Left hindlimb (tissue), 1 donor: ENCODE data around the gene EEF1E1.
"Not testable (repeated sequence)": the region's sequence is repeated elsewhere in the genome, so short reads cannot be mapped to it uniquely, and the experiment has no call there.

Experiments
- DNase-seq: peaks from one replicate; pipeline ENCODE4 v3.0.0-alpha.2; 2018

The EEF1E1 gene

GRCh38 chr6:8061736-8062135, 40.6 kb downstream of the EEF1E1 start:
- DNase-seq = no peak

DNA sequence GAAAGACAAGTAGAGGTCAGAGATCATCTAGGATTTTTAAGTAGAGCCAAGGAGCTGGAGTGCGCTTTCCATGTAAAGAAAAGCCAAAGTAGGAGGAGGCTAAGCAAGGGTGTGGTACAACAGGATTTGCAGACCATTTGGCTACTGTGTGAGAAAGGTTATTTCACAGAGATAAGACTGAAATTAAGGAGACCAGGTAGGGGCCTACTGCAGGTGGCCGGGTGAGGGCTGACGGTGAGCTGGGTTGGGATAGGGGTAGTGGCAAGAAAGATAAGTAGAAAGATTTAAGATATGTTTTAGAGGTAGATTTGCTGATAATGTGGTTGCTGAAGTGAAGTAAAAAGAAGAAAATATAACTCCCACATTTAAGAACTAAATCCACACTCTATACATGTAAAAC, 42.0 kb downstream of the EEF1E1 start:
- DNase-seq = no peak

GRCh38 chr6:8059129-8059528, 43.2 kb downstream of the EEF1E1 start:
- no peak for DNase-seq

- DNase-seq = no peak
Observed at GRCh38 chr6:8057793-8058192, 44.6 kb downstream of the EEF1E1 start.

- no peak for DNase-seq
Observed at GRCh38 chr6:8057263-8057662, 45.1 kb downstream of the EEF1E1 start.

- DNase-seq = no peak
Observed at GRCh38 chr6:8054276-8054675, 48.1 kb downstream of the EEF1E1 start.

DNA sequence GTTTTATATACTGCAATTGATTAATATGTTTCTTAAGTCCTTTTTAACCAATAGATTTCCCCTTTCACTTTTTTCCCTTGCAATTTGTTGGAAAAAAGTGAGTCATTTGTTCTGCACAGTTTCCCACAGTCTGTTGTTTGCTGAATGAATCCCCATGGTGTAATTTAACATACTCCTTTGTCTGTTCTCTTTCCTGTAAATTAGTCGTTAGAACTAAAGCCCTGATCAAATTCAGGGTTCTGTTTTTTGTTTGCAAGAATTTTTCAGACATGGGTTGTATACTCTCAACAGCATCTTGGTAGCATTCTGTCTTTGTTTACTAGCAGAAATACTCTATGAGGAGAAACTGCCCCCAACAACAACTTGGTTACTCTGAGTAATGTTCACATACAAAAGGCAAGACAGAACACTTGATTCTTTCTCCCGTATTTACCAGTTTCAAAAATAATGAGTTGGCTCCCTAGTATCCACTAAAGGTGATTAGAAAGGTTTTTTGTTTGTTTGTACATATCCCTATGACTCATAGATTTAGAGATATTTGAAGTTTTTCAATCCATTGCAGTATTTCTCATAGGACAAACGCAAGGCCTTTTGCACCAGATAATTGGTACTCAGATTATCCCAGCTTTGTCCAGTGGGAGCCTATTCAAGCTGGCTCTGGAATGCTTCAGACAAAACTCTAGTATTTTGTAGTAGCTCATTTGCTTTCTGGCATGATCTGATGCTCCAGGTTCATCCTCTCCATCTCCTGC, 54.6 kb downstream of the EEF1E1 start:
- no peak for DNase-seq

- DNase-seq = not testable (repeated sequence)
Observed at GRCh38 chr6:8045769-8046168, 56.6 kb downstream of the EEF1E1 start.

DNA sequence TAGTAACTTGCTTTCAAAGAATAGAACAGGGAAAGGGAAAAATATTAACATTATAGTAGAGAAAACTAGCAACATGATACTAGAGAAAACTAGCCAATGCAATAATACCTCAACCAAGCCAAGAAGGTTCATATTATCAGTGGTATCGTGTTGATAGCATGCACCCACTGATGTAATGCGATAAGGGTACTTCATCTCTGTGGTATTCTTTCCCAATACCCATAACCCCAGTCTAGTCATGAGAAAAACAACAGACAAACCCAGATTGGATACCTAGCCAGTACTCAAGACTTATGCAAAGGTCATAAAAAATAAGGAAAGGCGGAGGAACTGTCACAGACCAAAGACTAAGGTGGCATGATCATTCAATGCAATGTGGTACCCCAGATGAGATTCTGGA, 59.1 kb downstream of the EEF1E1 start:
- no peak for DNase-seq

DNA sequence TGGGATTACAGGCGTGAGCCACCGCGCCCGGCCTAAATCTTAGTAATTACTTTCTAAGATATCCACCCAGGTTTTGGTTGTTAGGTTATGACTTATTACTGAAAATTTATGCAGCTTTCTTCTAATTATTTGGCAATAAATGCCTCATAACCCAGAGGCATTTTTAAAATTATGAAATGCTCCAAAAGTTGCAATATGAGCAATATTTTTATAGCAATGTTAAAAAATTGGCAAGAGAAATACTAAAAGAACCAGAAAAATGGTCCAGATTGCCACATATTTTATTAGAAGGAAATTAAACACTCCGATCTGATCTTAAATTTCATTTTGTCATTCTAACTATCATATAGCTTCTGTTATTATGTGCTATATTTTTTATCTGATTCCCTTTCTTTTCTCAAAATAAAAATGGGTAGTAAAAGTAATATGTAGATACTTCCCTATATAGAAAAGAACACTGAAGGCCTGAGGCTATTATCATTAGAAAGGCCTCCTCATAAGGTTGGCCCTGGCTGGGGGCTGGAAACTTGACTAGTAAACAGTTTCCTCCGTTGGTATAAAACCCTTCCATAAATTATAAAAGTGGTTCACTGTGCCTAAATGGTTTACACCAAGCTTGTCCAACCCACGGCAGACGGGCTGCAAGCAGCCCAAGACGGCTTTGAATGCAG, 60.3 kb downstream of the EEF1E1 start:
- no peak for DNase-seq

DNA sequence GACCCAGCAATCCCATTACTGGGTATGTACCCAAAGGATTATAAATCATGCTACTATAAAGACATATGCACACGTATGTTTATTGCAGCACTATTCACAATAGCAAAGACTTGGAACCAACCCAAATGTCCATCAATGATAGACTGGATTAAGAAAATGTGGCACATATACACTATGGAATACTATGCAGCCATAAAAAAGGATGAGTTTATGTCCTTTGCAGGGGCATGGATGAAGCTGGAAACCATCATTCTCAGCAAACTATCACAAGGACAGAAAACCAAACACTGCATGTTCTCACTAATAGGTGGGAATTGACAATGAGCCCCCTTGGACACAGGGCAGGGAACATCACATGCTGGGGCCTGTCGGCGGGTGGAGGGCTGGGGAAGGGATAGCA, 68.2 kb downstream of the EEF1E1 start:
- DNase-seq = not testable (repeated sequence)

- DNase-seq = no peak
Observed at GRCh38 chr6:8030920-8031319, 71.4 kb downstream of the EEF1E1 start.
